Mucosa of descending colon (tissue), 3 donors: Measurements from ENCODE around the gene ENTPD2. TPM values are rescaled to one million over a fixed set of nuclear protein-coding genes. Genes with fewer than 3 reads are reported as not detected.

Source experiments
- ATAC-seq: fragments of 200-7000 bp; cut with Tn5 transposase; one replicate; pipeline ENCODE4 v1.9.1; 2020; ENCODE audit warnings: mild to moderate bottlenecking, moderate library complexity
- DNase-seq, 3 donors: peaks; one replicate each; pipeline ENCODE4 v3.0.0-alpha.2; 2020
- H3K36me3 ChIP-seq: fragments of 200-600 bp; one replicate; pipeline ENCODE4 v1.8.0; 2021; ENCODE audit warnings: low read depth, mild to moderate bottlenecking
- H3K4me1 ChIP-seq: fragments of 200-600 bp; one replicate; pipeline ENCODE4 v1.8.0; 2021; ENCODE audit warnings: low read depth, mild to moderate bottlenecking
- H3K4me3 ChIP-seq: fragments of 200-600 bp; one replicate; pipeline ENCODE4 v1.8.0; 2021; ENCODE audit warnings: mild to moderate bottlenecking
- H3K9me3 ChIP-seq: fragments of 200-600 bp; one replicate; pipeline ENCODE4 v1.8.0; 2021; ENCODE audit warnings: mild to moderate bottlenecking
- intact Hi-C, 2 donors: fragments of 100-400 bp; cut with DNase I in 1 of 2; cut with micrococcal nuclease in 1 of 2; formaldehyde crosslinking; loops; one replicate each; pipeline versions ENCODE4 v1.11.0 to v1.11.1; 2022; cut with DNase I, micrococcal nuclease
- total RNA-seq, 3 donors: library from RNA; stranded (reverse); fragmentation: NEBNext Ultra II Directional in 2 of 3; extraction: Animal tissue kit (Norgen Biotek cat#: 25700) in 2 of 3; gene quantifications; one replicate each; pipeline versions ENCODE4 v1.2.1 to v1.2.4, GENCODE V29; 2021 to 2023
- TF ChIP-seq, protein P1 (sequence below): fragments of 200-600 bp; IDR thresholded peaks from one replicate; pipeline ENCODE4 v1.8.0; 2022; ENCODE audit warnings: antibody characterized with exemption, mild to moderate bottlenecking
- donor health status: DM: no; HTN: no; CAD: no; lungs with moderate emphysema.
- donor health status: DM: no; HTN: no; CAD: no.
- donor health status: DM: no; HTN: yes; CAD: no.

The ENTPD2 gene
- total RNA-seq, 3 donors from 2014 or later: 7.7 to 26.8 (median 10.7) TPM

DNA sequence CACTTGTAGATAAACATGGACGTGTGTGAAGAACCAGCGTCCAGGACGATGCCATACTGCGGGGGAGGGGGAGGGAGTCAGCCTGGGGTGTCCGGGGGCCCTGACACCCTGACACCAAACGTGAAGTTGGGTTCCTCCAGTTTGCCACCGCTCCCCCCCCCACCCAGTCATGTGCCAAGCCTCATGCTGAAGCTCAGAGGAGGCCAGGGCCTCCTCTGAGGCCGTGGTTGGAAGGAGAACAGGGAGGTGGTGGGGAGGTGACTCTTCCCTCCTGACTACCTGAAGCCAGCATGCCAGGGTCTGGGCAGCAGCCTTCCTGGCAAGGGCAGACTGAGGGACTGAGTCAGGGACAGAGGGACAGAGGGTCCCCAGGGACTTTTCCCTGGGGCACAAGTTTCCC lies 1.6 kb downstream of the ENTPD2 start:
- intact Hi-C loops: no loop called here
- peak in 1 of 3 donors; percentile 21 for DNase-seq
- peaks cover 45% of the 10 kb centered on the region for H3K4me1 ChIP-seq
- H3K9me3 ChIP-seq: no peaks in the 10 kb centered on the region
- H3K4me3 ChIP-seq: no peak overlapping the region
- TF ChIP-seq, protein P1, sequence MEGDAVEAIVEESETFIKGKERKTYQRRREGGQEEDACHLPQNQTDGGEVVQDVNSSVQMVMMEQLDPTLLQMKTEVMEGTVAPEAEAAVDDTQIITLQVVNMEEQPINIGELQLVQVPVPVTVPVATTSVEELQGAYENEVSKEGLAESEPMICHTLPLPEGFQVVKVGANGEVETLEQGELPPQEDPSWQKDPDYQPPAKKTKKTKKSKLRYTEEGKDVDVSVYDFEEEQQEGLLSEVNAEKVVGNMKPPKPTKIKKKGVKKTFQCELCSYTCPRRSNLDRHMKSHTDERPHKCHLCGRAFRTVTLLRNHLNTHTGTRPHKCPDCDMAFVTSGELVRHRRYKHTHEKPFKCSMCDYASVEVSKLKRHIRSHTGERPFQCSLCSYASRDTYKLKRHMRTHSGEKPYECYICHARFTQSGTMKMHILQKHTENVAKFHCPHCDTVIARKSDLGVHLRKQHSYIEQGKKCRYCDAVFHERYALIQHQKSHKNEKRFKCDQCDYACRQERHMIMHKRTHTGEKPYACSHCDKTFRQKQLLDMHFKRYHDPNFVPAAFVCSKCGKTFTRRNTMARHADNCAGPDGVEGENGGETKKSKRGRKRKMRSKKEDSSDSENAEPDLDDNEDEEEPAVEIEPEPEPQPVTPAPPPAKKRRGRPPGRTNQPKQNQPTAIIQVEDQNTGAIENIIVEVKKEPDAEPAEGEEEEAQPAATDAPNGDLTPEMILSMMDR: no peak
- no peaks in the 10 kb centered on the region for H3K36me3 ChIP-seq
- ATAC-seq: no peak

DNA sequence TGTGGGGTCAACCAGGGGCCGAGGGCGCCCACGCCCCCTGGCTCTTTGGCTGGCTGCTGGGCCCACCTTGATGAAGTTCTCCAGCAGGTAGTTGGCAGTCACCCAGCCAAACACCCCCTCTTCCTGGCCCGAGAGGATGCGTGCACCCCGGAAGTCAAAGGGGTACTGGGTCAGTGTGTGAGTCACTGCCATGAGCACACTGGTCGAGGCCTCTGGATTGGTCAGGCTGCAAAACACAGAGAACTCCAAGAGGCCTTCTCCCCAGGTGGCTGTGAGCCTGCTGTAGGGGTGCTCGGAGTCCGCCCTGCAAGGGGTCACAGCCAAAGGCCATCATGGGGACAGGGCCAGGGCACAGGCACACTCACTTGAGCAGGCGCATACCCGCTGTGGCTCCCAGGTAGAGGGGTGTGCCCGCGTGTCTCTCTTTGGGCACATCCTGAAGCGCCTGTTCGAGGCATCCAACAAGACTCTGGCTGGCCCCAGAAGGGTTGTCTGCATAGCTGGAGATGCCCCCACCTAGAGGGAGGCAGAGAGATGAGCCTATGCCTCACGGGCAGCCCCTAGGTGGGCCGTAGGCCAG lies 2.6 kb downstream of the ENTPD2 start:
- intact Hi-C loops: no loop called here
- DNase-seq (peak in 1 of 3 donors; percentile 22), ATAC-seq (no peak)
- peaks cover 37% of the 10 kb centered on the region for H3K4me1 ChIP-seq
- no peaks in the 10 kb centered on the region for H3K36me3 ChIP-seq
- TF ChIP-seq, protein P1: no peak
- H3K4me3 ChIP-seq: no peak overlapping the region
- no peaks in the 10 kb centered on the region for H3K9me3 ChIP-seq

DNA sequence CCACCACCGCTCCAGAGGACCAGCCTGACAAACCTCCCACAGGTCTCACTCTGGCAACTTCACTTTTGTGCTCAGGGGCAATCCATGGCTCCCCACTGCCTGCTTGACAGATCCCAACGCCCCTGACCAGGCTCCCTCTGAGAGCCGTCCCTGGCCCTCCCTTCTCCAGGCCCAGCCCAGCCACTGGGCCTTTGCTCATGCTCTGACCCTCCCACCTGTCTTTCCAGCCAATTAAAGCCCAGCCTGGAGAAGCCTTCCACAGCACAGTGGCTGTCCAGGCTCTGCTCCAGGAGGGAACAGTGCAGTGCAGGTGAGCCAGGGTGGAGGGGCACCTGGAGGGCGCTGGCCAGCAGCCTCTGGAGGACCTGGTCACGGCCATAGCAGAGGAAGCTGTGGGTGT lies 3.3 kb downstream of the ENTPD2 start:
- H3K9me3 ChIP-seq: no peaks in the 10 kb centered on the region
- DNase-seq (peak in 1 of 3 donors; percentile 19), ATAC-seq (no peak)
- H3K4me3 ChIP-seq: no peak overlapping the region
- TF ChIP-seq, protein P1: no peak
- peaks cover 34% of the 10 kb centered on the region for H3K4me1 ChIP-seq
- no peaks in the 10 kb centered on the region for H3K36me3 ChIP-seq
- intact Hi-C loops: no loop called here

DNA sequence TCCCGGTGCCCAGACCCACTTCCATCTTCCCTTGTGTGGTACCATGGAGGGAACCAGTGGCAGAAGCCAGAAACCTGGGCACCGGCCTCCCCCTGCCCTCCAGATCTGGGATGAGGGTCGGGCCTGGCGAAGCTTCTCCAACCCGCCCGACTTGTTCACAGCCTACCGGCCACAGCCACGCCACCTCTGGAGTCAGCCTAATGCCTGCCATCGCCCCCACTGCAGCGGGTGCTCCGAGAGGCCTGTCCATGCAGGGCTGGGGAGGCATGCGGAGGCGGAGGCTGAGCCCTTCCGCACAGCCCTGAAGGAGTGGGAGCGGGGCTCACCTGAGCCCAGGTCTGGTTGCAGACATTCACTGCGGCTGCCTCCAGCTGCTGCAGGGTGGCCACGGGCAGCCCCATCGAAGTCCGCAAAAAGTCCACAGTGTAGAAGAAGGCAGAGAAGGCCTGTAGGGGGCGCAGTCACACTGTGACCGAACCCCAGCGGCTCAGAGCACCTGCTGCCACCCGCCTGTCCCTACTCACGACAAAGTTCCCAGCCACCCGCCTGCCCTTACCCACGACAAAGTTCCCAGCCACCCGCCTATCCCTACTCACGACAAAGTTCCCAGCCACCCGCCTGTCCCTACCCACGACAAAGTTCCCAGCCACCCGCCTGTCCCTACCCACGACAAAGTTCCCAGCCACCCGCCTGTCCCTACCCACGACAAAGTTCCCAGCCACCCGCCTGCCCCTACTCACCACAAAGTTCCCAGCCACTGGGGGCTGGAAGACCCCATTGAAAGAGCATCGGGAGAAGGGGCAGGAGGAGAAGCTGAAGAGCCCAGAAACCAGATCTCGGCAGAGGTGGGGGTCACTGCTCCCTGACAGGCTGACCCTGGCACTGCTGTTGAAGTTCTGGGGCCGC lies 4.1 kb downstream of the ENTPD2 start:
- Histone ChIP-seq H3K4me1 (peaks cover 33% of the 10 kb centered on the region), H3K36me3 (no peaks in the 10 kb centered on the region), H3K4me3 (no peak overlapping the region), H3K9me3 (no peaks in the 10 kb centered on the region)
- intact Hi-C loops: no loop called here
- DNase-seq (peak; percentile 61 to 88 (median 77)), ATAC-seq (peak; percentile 30)
- TF ChIP-seq, protein P1: peak; percentile 49

DNA sequence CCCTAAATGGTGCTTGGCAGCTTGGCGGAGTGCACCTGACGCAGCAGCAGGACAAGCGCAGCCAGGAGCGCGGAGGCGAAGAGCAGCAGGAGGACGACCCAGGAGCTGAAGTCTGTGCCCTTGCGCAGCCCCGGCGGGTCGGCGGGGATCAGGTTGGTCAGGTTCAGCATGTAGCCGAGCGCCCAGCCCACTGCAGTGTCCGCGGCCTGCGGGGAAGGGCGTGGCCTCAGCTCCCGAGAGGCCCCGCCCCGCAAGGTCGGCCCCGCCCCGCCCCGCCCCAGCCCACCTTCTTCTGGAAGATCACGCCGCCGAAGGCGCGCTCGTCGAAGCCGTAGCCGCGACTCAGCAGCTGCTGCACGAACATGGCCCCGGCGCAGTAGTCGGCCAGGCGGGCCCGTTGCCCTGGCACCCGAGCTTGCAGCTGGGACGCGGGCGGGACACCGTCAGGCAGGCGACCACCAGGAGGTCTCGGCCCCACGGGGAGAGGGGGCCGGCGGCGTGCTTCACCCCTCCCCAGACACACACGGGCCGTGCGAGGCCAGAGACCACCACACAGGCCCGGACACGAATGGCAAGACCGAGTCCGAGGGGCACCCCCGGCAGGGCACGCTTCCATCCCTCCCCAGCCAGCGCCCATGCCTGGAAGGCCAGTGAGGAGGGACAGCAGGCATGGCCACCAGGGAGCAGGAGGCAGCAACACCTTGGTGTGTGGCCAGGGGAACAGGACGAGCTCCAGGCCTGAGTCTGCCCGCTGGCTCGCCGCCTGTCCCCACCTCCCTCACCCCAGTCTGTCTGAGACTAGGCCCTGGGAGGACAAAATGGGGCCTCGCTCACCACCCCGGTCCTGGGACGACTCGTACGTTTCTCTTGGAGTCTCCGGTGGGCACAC lies 5.0 kb downstream of the ENTPD2 start:
- TF ChIP-seq, protein P1: no peak
- H3K36me3 ChIP-seq: no peaks in the 10 kb centered on the region
- H3K9me3 ChIP-seq: no peaks in the 10 kb centered on the region
- intact Hi-C loops: no loop called here
- H3K4me3 ChIP-seq: no peak overlapping the region
- DNase-seq (no peak), ATAC-seq (no peak)
- peaks cover 36% of the 10 kb centered on the region for H3K4me1 ChIP-seq
